HL-60 (cell line): Measurements from ENCODE around the gene GNRH2.

Source experiments
- CTCF ChIP-seq: IDR thresholded peaks from one replicate; pipeline ENCODE4 v1.5.1; 2011; ENCODE audit warnings: low read length, control low read depth, inconsistent platforms; ENCODE audit not compliant: insufficient read depth
- POLR2AphosphoS5 ChIP-seq: IDR thresholded peaks from 2 replicates; pipeline ENCODE4 v1.6.1; 2012; ENCODE audit warnings: low read depth

- TF ChIP-seq CTCF (no peak), POLR2AphosphoS5 (no peak)
These were observed 27.8 kb downstream of the GNRH2 start for GRCh38 chr20:3071266-3071609.
